GM18502 (cell line): Measurements from ENCODE around the gene WASF3.

Experiments used
- ATAC-seq: cut with Tn5 transposase; IDR thresholded peaks from one replicate; pipeline ENCODE4 v1.9.1; 2021; ENCODE audit warnings: mild to moderate bottlenecking; ENCODE audit not compliant: unreplicated experiment, poor library complexity

Gene WASF3

DNA sequence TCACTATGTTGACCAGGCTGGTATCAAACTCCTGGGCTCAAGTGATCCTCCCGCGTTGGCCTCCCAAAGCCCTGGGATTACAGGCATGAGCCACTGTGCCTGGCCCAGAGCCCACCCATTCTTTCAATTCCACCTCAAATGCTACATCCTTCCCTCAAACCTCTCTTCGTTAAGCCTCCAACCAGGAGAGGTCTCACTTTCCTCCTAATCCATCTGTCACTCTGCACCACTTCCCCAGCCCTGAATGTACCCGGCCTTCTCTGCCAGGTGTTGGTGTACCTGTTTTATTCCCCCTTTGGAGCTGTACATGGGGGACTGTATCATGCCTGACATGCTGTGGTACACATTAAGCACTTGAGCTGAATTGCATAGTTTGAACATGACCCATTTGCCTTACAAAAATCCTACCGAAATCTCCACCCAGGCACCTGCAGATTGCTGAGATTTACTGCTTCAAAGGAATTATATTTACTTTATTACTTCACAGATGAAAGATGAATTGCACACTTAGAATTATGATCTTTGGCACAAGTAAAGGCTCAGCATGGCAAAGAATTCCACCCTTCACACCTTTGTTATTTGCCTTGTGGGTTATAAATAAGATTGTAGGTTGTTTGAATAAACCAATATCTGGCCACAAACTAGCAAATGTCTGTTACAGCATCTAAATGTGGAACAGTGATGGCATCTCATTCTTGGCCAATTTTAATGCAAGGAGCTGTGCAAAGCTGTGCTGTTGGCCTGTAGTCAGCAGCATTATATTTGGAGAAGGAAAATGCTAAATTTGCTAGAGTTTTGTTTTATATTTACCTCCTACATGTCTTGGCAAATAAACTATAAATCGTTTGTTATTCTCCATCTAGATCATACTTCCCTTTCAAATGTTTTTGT, 15.6 kb upstream of the WASF3 start:
- no peak for ATAC-seq

- no peak for ATAC-seq
These were observed 12.8 kb upstream of the WASF3 start for GRCh38 chr13:26544707-26545106.

GRCh38 chr13:26548205-26548765, 9.2 kb upstream of the WASF3 start:
- ATAC-seq = no peak

GRCh38 chr13:26549713-26550112, 7.8 kb upstream of the WASF3 start:
- no peak for ATAC-seq

DNA sequence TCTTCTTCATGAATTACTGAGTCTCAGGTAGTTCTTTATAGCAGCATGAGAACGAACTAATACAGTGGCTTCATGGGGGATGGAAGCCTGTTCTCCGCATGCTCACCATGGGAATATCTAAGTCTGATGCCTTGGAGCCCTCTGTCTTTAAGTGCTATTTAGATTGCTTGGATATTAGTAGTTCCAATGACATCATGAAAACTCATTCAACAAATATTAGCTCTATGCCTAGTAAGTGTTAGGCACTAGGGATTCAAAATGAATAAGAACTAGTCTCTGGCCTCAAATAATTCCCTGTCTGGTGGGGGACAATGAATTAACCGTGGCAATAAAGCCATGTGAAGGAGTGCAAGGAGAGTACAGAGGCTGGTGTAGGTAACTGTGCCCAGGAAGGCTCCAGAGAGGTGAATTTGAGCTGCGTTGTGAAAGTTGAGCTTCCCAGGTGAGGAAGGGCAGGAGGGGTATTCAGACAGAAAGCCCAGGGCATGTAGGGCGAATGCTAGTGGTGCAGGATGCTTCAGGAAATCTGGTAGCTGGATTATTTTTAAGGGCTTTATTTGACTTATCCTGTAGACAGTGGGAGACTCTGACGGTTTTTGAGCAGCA, 6.1 kb upstream of the WASF3 start:
- ATAC-seq = no peak

- no peak for ATAC-seq
These were observed 2.1 kb upstream of the WASF3 start for GRCh38 chr13:26555413-26555812.

DNA sequence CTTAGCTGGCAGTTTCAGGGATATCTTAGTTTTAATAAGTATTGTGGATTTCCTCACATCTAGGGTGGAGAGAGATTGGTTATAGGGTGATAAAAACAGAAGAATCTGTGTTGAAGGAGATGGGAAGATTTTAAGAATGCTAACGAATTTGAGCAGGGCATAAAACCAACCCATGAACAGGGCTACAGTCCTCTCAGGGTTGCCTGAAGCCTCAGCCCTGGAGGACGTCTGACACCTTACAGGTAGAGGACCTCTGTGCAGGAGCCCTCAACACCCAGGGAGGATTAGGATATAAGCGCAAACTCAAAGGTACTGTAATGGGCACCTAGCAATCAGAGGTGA, 461 bp upstream of the WASF3 start:
- ATAC-seq = peak; percentile 17

GRCh38 chr13:26558074-26558805, 757 bp downstream of the WASF3 start:
- no peak for ATAC-seq

GRCh38 chr13:26558987-26559386, 1.5 kb downstream of the WASF3 start:
- ATAC-seq = no peak

GRCh38 chr13:26560456-26560855, 3.0 kb downstream of the WASF3 start:
- no peak for ATAC-seq

GRCh38 chr13:26561067-26561466, 3.6 kb downstream of the WASF3 start:
- no peak for ATAC-seq

DNA sequence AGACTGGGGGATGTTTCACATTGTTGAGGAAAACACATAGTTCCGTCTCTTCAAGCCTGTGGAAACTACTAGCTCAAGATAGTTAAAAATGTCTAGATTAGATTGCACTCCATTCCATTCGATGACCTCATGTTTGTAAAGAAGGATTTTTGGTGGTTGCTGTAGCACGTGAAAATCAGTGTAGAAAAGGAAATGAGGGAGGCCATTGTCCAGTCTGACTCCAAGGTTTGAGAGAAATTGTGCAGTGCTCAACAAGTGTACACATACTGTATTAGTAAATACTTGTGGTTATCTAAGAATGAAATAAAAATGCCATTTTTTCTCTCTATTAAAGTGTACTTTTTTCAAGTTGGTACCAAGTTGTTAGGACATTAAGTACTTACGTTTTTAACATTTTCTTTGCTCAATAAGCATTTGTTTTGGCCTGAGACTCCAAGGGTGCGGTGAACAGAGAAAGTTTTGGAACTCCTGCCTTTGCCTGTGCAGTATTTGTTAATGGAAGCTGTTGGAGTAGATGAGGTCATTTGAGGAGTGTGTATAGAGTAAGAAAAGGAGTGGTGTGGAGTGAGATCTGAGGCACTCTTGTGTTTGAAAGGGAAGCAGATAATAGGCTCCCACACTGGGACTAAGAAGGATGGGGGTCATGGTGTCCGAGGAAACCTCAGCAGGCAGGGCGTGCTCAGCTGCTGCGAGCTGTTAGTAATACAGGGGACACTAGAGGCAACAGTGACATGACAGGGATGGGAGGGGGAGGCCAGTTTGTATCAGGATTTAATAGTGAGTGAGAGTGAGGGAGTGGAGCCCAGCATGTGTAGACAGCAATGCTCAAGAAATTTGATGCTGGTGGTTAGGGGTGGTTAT, 4.4 kb downstream of the WASF3 start:
- no peak for ATAC-seq

- ATAC-seq = no peak
These were observed 5.0 kb downstream of the WASF3 start for GRCh38 chr13:26562512-26562890.

DNA sequence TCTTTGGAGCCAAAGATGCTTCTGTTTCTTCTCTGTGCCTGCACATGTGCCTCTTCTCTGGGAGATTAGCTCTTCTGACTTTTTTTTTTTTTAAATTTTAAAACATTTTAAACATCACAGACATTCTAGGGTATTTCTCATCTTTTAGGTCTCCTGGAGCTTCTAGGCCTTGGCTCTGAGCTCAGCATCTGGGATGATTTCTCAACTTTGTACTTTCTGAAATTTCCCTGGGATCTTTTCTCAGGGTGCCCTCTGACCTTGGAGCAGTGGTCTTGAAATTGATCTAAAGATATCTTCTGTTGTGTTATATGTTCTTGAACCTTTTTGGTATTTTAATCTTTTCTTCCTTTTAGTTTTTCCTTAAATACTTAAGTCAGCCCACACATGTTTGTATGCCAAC, 6.2 kb downstream of the WASF3 start:
- no peak for ATAC-seq

DNA sequence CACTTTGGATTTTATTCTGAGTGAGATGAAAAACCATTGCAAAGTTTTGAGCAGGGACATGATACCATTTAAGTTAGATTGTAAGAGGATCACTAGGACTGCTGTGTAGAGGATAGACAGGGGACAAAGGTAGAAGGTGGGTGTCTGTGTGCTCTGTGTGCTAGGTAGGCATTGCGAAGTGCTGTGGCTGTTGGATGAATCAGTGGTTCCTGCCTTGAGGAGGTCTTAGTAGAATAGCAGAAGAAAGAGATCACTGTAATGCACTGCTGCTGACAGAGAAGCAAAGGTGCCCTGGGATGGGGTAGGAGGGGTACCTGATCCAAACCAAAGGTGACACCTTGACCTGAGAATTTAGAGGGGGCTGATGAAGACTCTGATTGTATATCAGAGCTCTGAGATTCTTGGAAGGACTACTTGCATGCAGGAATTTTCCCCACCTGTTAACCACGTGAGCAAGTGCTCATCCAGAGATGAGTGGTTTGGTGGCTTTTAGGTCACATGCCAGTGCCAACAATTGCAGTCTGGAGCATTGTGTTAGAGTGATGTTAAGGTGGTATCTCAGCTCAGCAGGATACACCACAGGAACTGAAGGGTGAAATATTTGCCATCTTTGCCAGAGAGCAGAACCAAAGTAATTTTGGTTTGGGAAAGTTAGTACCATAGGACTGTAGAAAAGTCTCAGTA, 10.8 kb downstream of the WASF3 start:
- no peak for ATAC-seq

DNA sequence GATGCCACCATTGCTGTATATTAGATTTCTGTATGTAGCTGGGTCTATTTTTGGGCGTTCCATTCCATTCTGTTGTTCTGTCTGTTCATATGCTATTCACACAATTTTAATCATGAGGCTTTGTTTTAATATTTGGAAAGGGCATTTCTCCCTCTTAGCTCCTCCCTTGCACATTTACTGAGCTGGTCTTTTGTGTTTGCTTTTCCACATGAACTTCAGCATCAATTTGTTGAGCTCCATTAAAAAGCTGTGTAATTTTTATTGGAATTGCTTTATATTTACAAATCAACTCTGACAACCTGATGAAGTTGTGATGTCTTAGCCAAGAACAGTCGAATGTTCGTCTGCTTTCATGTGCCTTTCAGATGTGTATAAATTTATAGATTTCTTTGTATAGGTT, 14.0 kb downstream of the WASF3 start:
- ATAC-seq = no peak

GRCh38 chr13:26575244-26575643, 17.8 kb downstream of the WASF3 start:
- no peak for ATAC-seq

- no peak for ATAC-seq
These were observed 22.1 kb downstream of the WASF3 start for GRCh38 chr13:26579580-26579979.

GRCh38 chr13:26583662-26584061, 26.2 kb downstream of the WASF3 start:
- ATAC-seq = no peak

DNA sequence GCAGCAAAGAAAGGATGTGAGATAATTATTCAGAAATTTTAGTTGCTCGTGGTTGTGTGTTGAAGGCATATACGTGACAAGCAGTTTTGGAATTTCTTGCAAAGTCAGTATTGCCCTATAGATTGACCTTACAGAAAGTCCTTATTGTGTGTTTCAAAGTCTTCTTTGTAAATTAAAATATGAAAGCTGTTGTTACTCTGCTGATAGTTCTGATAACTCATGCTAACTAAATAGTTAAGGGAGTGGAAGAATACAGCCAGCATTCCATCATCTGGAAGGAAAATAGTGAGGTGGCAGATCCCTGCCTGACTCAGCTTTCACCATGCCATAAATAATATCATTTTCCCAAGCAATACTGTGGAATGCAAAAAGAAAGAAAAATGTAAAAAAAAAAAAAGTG, 27.2 kb downstream of the WASF3 start:
- no peak for ATAC-seq
